ENCODE measurements around the gene EIF5A.
A peak's percentile ranks its signal among the peaks of the same experiment; 100 is the strongest.
"Not testable (repeated sequence)": the region's sequence is repeated elsewhere in the genome, so short reads cannot be mapped to it uniquely, and the experiment has no call there.

EIF5A gene

GRCh38 chr17:7329374-7329996 lies 22.1 kb downstream of the EIF5A start:
- H3K9me3 ChIP-seq (ENCODE audit: severe bottlenecking) = no peaks in the 10 kb centered on the region
- peak overlapping the region; percentile 69 for H3K4me3 ChIP-seq (ENCODE audit: low read depth, low read length)
- no peak for TF ChIP-seq CTCF (IDR thresholded peaks at IDR 0.05; ENCODE audit: low read depth, low read length)
- H3K27me3 ChIP-seq (ENCODE audit: insufficient read depth, low read depth, severe bottlenecking) = no peaks in the 10 kb centered on the region
- peaks cover 19% of the 10 kb centered on the region for H3K36me3 ChIP-seq
- peak overlapping the region; percentile 80 for H3K27ac ChIP-seq
- DNase-seq = peak; percentile 99

DNA sequence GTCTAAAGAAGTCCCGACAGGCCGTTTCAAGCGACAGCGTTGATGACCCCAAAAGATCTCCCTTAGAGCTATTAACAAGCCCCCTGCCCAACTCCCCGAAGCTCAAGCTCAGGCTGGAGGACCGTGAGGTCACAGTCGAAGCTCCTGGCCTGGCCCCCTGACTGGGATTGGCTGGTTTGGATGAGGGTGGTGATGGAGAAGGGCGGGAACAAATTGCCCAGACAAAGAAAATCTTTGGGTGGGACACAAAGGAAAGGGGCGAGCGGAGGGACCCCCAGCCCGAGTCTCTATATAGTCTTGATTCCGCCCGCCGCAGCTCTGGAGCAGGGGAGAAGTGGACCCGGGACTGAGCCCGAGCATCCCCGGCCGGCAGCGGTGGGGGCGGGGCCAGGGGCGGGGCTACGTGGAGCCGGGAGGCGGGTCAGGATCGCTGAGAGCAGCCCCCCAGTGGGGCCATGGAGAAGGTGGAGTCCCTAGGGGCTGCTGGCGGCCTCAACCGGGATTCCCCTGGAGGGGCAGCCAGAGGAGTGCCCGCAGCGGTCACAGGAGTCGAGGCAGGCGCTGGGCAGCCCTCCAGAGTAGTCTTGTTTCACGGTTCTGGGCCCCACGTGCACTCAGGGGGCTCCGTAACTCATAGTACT lies 22.7 kb downstream of the EIF5A start:
- peak; percentile 87 for DNase-seq
- H3K27me3 ChIP-seq (ENCODE audit: insufficient read depth, low read depth, severe bottlenecking) = no peaks in the 10 kb centered on the region
- H3K36me3 ChIP-seq = peaks cover 15% of the 10 kb centered on the region
- H3K9me3 ChIP-seq (ENCODE audit: severe bottlenecking) = no peaks in the 10 kb centered on the region
- no peak for TF ChIP-seq CTCF (IDR thresholded peaks at IDR 0.05; ENCODE audit: low read depth, low read length)
- peak overlapping the region; percentile 80 for H3K27ac ChIP-seq
- peak overlapping the region; percentile 69 for H3K4me3 ChIP-seq (ENCODE audit: low read depth, low read length)

- peaks cover 11% of the 10 kb centered on the region for H3K36me3 ChIP-seq
- no peak for DNase-seq
- H3K27ac ChIP-seq = peak overlapping the region; percentile 80
- H3K9me3 ChIP-seq (ENCODE audit: severe bottlenecking) = no peaks in the 10 kb centered on the region
- H3K27me3 ChIP-seq (ENCODE audit: insufficient read depth, low read depth, severe bottlenecking) = no peaks in the 10 kb centered on the region
- H3K4me3 ChIP-seq (ENCODE audit: low read depth, low read length) = peak overlapping the region; percentile 69
- no peak for TF ChIP-seq CTCF (IDR thresholded peaks at IDR 0.05; ENCODE audit: low read depth, low read length)
These were observed 23.2 kb downstream of the EIF5A start for GRCh38 chr17:7330638-7331015.

- H3K36me3 ChIP-seq = no peaks in the 10 kb centered on the region
- H3K27me3 ChIP-seq (ENCODE audit: insufficient read depth, low read depth, severe bottlenecking) = no peaks in the 10 kb centered on the region
- no peak for TF ChIP-seq CTCF (IDR thresholded peaks at IDR 0.05; ENCODE audit: low read depth, low read length)
- no peak overlapping the region for H3K27ac ChIP-seq
- H3K9me3 ChIP-seq (ENCODE audit: severe bottlenecking) = no peaks in the 10 kb centered on the region
- no peak overlapping the region for H3K4me3 ChIP-seq (ENCODE audit: low read depth, low read length)
- no peak for DNase-seq
These were observed 24.7 kb downstream of the EIF5A start for GRCh38 chr17:7332111-7332510.

DNA sequence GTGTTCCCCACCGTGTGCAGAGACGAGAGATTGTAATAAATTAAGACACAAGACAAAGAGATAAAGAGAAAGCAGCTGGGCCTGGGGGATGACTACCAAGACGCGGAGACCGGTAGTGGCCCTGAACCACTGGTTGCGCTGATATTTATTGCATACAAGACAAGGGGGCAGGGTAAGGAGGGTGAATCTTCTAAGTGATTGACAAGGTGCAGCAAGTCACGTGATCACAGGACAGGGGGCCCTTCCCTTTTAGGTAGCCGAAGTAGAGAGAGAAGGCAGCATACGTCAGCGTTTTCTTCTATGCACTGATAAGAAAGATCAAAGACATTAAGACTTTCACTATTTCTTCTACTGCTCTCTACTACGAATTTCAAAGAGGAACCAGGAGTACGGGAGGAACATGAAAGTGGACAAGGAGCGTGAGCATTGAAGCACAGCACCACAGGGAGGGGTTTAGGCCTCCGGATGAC lies 25.2 kb downstream of the EIF5A start:
- not testable (repeated sequence) for H3K27me3 ChIP-seq (ENCODE audit: insufficient read depth, low read depth, severe bottlenecking); H3K9me3 ChIP-seq (ENCODE audit: severe bottlenecking); H3K36me3 ChIP-seq; H3K27ac ChIP-seq; DNase-seq; H3K4me3 ChIP-seq (ENCODE audit: low read depth, low read length)

DNA sequence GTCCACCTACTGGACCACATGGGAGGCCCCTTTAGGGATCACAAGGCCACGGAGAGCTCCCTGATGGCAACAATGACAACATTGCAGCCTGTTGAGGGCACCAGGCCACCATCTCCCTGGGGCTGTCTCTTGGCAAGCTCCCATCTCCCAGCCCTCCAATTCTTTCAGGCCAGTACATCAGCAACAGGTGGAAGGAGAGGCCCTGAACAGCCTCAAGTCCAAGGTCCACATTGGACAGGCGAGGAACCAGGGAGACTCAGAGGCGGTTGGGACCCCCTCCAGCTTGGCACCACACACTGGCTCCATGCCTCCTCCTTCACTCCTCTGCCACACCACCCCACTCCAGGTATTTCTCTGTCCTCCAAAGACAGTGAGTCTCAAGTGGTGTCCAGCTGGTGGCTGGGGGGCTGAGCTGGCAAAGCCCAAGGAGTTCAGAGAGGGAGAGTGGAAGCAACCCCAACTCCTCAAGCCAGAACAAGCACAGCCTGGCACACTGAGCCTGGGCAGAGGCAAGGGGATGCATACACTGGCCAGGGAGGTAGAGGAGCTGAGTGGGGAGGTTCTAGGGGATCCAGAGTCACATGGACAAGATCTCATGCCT lies 27.6 kb downstream of the EIF5A start:
- no peak for DNase-seq
- Histone ChIP-seq H3K36me3 (no peaks in the 10 kb centered on the region), H3K27ac (no peak overlapping the region), H3K27me3 (ENCODE audit: insufficient read depth, low read depth, severe bottlenecking) (no peaks in the 10 kb centered on the region), H3K9me3 (ENCODE audit: severe bottlenecking) (no peaks in the 10 kb centered on the region), H3K4me3 (ENCODE audit: low read depth, low read length) (no peak overlapping the region)
- TF ChIP-seq CTCF (IDR thresholded peaks at IDR 0.05; ENCODE audit: low read depth, low read length) = no peak

DNA sequence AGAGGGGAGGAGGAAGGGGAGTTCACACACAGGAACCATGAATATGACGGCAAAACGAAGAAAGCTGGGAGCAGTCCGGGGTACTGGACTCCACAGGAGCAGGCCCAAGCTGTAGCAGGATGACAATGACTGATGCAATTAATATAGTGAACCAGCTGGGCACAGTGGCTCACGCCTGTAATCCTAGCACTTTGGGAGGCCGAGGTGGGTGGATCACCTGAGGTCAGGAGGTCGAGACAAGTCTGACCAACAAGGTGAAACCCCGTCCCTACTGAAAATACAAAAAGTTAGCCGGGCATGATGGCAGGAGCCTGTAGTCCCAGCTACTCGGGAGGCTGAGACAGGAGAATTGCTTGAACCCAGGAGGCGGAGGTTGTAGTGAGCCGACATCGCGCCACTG lies 28.3 kb downstream of the EIF5A start:
- not testable (repeated sequence) for H3K9me3 ChIP-seq (ENCODE audit: severe bottlenecking); H3K36me3 ChIP-seq; H3K27me3 ChIP-seq (ENCODE audit: insufficient read depth, low read depth, severe bottlenecking); H3K4me3 ChIP-seq (ENCODE audit: low read depth, low read length); DNase-seq; H3K27ac ChIP-seq

All from WERI-Rb-1 (cell line).